Activated naive CD4-positive, alpha-beta T cell treated with Interleukin-2 at 50 U/mL for 16 hours (primary cell): ENCODE results near the gene JAKMIP2.

Experiments
- DNase-seq: peaks from one replicate; pipeline ENCODE4 v3.0.0-alpha.2; 2020

The JAKMIP2 gene

GRCh38 chr5:147786142-147786541 is 3.6 kb upstream of the JAKMIP2 start:
- no peak for DNase-seq

- no peak for DNase-seq
Measured at GRCh38 chr5:147784146-147784987, 1.8 kb upstream of the JAKMIP2 start.

GRCh38 chr5:147780924-147781573 is 1.5 kb downstream of the JAKMIP2 start:
- DNase-seq, result no peak

DNA sequence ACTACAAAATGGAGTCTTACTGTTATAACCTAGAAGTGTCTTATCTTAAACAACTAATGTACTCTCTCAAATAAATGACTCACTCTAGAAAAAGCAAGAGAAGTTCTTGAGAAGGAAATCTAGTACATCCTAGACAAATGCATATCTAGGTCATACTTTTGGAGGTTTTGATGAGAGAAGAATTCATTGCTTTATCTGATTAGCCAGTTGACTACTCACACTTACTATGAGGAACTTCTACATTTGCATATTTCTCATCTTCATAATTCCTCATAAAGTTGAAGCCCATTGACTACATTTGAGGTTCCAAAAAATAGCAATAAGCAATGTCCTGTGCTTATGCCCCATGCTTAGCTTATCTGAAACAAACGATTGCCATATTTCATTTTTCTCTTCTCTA is 2.8 kb downstream of the JAKMIP2 start:
- no peak for DNase-seq

DNA sequence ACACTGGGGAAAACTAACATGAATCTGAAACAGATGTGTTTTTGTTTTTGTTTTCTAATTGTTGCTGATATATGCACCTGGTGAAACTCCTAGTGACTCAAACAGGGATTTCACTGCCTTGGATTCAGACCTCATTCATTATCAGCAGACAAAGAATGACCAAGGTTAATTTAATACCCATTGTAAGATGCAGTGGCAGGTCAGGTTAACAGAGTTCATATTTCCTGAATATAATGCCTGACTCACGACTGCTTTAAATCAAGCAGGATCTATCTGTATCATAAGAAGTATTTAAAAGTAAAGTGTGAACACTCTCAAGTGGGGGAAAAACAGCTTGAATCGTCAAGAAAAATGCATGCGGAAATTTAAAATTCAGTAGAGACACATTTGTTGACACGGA is 5.5 kb downstream of the JAKMIP2 start:
- DNase-seq, result no peak

GRCh38 chr5:147773587-147773986 is 8.9 kb downstream of the JAKMIP2 start:
- no peak for DNase-seq

DNA sequence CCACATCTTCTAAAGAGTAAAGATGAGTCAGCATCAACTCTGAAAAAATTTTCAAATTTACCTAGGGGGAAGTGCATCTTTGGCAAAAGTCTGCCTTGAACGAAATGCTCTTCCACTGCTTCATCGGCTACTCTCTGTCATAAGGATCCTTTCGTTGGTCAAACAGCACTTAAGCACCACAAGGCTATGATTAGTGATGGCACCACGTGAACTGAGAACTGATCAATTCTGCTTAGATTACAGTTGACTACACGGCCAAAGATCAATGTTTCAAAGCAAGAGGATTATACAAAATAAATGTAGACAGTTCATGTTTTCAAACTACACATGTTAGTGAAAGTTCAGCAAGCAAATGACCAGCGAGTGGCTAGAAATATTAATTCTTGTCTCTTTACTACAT is 9.4 kb downstream of the JAKMIP2 start:
- DNase-seq, result no peak

DNA sequence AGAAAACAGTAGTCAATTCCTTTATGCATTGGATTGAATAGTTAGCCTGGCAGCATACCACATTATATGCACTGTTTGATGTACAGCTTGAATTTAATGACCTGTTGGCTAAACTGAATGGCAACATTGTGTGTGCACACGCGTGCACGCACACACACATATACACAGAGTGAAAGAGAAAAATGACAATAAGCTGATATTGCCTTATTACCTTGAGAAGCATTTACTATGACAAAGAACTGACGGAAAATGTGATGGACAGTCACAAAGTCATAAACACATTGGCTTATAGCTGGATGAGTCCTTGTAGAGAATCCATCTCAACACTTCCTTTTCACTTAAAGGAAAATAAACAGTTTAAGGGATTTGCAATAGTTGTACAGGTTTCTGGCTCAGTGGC is 15.5 kb downstream of the JAKMIP2 start:
- DNase-seq, result no peak

- DNase-seq, result no peak
Measured at GRCh38 chr5:147763791-147764525, 18.6 kb downstream of the JAKMIP2 start.

DNA sequence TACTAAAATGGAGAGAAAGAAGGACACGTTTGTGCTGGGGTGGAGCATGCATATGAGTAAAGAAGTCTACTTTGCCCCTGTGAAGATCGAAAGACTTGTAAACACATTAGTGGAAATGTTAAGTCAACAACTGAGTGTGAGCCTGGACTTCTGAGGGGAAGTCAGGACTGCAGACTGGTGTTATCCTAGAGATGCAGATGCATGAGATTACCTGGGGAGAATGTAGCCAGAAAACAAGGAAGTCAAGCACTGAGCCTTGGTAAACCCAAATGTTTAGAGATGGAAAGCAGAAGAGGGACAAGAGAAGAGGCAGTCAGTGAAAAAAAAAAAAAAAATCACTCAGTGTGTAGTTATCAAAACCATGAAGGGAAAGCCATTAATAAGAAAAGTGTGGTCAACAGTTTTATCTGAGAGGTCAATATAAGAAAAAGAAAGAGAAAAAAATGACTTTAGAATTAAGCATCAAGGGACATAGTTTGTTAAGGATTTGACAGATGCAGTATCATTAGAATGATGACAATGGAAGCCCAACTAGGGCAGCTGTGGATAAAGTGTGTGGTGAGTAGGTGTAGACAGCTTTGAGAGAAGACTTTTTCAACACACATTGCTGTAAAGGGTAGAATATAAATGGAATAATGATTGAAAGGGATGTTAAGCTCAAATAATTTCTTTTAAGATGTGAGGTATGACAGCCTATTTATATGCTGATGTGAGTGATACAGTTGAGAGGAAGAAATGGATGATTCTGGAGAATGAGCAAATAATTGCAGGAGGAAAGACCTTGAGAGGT is 22.2 kb downstream of the JAKMIP2 start:
- DNase-seq, result no peak

DNA sequence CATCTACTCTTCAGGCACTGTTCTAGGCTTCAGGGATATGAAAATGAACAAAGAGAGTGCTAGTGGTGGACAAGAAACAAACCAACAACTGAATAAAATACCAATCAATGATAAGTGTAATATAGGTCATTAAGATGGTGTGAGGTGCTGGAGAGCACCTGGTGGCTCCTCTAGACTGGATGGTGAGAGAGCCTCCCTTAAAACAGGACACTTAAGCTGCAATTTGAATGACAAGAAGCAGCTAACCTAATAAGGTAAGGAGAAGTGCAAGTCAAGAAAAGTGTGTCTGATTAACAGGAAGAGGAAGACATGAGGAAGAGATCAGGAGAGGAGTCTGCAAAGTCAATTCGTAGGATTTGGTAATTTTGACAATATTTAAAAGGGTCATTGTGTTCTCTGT is 23.1 kb downstream of the JAKMIP2 start:
- no peak for DNase-seq

GRCh38 chr5:147756566-147756965 is 26.0 kb downstream of the JAKMIP2 start:
- no peak for DNase-seq

DNA sequence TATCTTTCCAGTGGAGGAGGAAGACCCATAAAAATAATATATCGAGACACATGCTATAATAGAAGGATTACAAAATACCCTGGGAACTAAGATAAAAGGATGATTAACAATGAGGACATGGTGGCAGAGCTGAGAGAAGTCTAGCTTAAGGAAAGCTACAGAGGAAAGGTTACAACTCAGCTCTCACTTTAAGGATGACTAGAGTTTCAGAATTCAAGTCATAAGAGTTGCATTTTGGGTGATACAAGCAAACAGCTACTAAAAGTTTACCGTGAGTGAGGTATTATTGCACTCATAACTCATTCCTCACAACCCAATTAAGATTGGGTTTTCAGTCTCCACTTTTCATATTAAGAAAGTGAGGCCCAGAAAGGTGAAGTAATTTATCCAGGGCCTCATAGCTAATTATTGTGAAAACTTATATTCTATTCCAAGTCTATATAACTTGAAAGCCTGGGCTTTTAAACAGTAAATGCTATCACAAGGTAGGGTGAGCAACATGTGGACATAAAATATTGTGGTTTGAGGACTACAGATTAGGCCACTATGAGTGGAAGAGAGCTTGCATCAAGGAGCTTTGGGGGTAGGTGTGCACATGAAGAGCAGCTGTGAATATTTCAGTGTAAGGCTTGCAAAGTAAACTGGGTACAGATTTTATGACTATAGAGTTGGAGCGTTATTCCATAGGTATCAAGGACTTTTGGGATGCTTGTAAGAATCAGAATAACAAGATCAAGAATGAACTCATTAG is 28.0 kb downstream of the JAKMIP2 start:
- no peak for DNase-seq

DNA sequence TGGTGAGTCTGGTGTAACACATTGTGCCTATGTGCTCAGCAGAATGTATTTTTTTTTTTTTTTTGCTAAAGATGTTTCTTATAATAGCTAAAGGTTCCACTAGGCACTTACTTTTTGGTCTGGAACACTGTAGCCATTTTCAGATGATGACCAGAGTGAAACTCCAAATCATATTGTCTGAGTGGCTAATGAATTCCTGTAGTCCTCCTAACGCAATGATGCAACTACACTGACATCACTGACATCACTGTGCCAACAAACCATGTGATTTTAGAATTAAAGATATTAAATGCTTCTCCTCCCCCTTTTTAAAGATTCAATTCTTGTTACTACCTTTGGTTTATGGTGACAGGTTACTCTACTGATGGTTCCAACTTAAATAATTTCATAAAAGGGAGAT is 28.8 kb downstream of the JAKMIP2 start:
- DNase-seq, result no peak

DNA sequence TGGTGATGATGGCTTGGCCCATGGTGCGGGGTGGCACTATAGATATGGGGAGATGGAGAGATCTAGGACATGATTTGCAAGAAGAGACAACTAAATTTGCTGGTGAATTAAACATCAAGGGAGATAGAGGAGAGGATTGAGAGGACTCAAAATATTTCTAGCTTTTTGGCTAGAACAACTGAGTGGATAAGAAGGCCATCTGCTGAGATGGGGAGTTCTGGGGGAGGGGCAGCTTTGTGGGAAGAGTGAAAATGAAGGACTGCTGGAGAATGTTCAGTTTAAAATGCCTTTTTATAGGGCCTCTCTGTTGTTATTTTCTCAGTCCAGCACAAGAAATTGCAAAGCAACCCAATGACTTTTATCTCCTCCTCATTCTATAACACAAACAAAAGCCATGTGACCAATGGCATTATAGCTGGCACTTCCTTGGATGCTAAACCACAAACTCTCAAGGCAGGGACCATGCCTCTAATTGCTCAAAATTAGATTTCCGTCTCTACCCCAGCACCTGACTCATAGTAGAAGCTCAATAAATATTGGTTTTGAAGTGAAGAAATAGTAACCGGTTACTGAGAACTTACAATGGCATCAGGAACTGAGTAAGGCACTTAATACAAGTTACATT is 29.8 kb downstream of the JAKMIP2 start:
- no peak for DNase-seq

- DNase-seq, result no peak
Measured at GRCh38 chr5:147752033-147752432, 30.5 kb downstream of the JAKMIP2 start.

DNA sequence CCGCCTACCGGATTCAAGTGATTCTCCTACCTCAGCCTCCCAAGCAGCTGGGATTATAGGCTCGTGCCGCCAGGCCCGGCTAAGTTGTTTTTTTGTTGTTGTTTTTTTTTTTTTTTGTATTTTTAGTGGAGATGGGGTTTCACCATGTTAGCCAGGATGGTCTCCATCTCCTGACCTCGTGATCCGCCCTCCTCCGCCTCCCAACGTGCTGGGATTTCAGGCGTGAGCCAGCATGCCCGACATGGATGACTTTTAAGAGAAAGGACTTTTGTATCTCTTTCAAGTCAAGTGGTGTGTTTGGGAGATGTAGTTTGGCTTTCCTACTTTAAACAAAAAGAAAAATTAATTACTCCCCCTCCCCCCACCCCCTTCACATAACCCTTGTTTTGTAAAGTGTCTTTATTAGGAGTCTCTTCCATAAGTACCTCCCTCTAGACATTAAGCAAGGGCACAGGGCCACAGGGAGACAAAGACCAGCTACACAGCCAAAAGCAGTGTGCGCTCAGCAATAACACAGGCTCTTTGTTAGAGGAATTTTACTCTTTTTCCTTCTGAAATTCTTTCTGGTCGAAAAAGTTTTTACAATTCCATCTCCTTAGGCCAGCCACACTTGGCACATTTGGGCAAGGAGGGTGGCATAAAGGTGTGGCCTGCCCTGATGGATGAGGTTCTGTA is 31.2 kb downstream of the JAKMIP2 start:
- DNase-seq, result no peak

GRCh38 chr5:147750065-147750464 is 32.5 kb downstream of the JAKMIP2 start:
- no peak for DNase-seq

- DNase-seq, result no peak
Measured at GRCh38 chr5:147748590-147748989, 33.9 kb downstream of the JAKMIP2 start.

DNA sequence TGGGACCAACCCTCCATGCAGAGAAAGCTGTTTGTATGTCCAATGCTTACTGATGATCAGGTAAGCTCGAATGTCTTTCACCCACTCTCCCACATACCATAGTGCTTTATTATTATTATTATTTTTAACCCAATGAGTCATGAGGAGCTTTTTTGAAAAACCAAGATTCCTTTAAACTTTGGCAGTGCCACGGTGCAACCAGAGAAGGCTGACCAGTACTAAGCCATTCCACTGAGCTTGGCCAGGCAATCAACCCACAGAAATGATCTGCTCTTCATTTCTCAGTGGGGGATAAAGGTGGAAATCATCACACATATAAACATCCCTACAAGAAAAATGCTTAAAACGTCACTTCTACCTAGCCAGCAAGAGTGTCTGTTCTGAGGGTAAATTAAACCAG is 35.5 kb downstream of the JAKMIP2 start:
- DNase-seq, result no peak

DNA sequence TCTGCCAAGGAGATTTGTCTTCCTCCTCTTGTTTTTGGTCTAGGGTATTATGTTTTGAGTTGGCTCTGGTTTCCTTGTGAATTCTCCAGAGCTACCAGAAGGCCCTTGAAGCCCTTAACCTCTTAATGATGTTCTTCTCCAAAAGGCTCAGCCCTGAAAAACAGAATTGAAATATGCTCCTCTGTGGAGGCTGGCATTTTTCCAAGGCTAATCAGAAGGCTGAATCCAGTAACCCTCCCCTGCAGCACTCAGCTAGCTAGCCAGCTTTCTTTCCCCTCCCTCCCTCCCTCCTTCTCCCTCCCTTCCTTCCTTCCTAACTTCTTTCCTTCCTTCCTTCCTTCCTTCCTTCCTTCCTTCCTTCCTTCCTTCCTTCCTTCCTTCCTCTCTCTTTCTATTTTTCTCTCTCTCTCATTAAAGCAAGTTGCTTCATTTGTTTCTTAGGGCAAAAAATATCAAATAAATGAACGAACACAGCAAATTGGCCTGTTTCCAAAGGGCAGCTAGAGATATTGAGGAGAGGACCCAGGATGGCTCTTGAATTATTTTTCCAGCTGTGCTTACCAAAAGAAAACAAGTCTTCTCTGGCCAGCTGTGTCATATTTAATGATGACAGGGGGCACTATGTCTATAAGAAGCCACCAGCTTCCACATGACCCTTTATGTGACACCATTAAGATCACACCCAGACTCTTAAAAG is 38.7 kb downstream of the JAKMIP2 start:
- no peak for DNase-seq
